H54 (cell line): ENCODE data around the gene HCRT.
"Not testable (repeated sequence)": the region's sequence is repeated elsewhere in the genome, so short reads cannot be mapped to it uniquely, and the experiment has no call there.

Experiments
- DNase-seq: peaks from one replicate; pipeline ENCODE4 v3.0.0; 2011; ENCODE audit warnings: low spot score, mixed read lengths; ENCODE audit not compliant: insufficient read length
- FAIRE-seq: peaks from 3 replicates; lab custom pipeline; 2011; peaks lifted over from hg19 to GRCh38; lab: Jason Lieb, UNC
- POLR2A ChIP-seq: IDR thresholded peaks from 2 replicates; pipeline ENCODE4 v1.6.1; 2011; ENCODE audit warnings: low read depth, mild to moderate bottlenecking, low read length

HCRT gene

GRCh38 chr17:42190491-42191274 is 5.4 kb upstream of the HCRT start:
- DNase-seq, result no peak
- FAIRE-seq, result no peak
- no peak for TF ChIP-seq POLR2A

- DNase-seq, result no peak
- TF ChIP-seq POLR2A, result no peak
- no peak for FAIRE-seq
These were observed 4.4 kb upstream of the HCRT start for GRCh38 chr17:42189651-42189965.

GRCh38 chr17:42188749-42189650 is 3.7 kb upstream of the HCRT start:
- no peak for DNase-seq

GRCh38 chr17:42187833-42188232 is 2.6 kb upstream of the HCRT start:
- no peak for TF ChIP-seq POLR2A
- FAIRE-seq, result no peak

More at GRCh38 chr17:42188749-42189650, 3.7 kb upstream of the HCRT start:
- no peak for TF ChIP-seq POLR2A
- no peak for FAIRE-seq

GRCh38 chr17:42186191-42186590 is 939 bp upstream of the HCRT start:
- DNase-seq, FAIRE-seq: not testable (repeated sequence)

More at GRCh38 chr17:42187833-42188232, 2.6 kb upstream of the HCRT start:
- DNase-seq, result no peak

- no peak for DNase-seq
- no peak for FAIRE-seq
- no peak for TF ChIP-seq POLR2A
These were observed 324 bp upstream of the HCRT start for GRCh38 chr17:42185621-42185930.

- FAIRE-seq, result no peak
- TF ChIP-seq POLR2A, result no peak
- no peak for DNase-seq
These were observed 1.2 kb downstream of the HCRT start for GRCh38 chr17:42183741-42184711.

GRCh38 chr17:42182927-42183734 is 2.1 kb downstream of the HCRT start:
- FAIRE-seq, result no peak
- peak; percentile 89 for DNase-seq

GRCh38 chr17:42181851-42182207 is 3.4 kb downstream of the HCRT start:
- FAIRE-seq (no peak), DNase-seq (no peak)
- no peak for TF ChIP-seq POLR2A

More at GRCh38 chr17:42182927-42183734, 2.1 kb downstream of the HCRT start:
- no peak for TF ChIP-seq POLR2A

- TF ChIP-seq POLR2A, result no peak
- DNase-seq, result peak; percentile 38
- FAIRE-seq, result no peak
These were observed 4.1 kb downstream of the HCRT start, which contains the start of gene KCNH4 for GRCh38 chr17:42180922-42181850. Gene KCNH4, minus strand, starts transcription at chr17:42181142. Its CDS starts 197 bp downstream, at chr17:42180945.

GRCh38 chr17:42180411-42180921 is 4.8 kb downstream of the HCRT start:
- no peak for TF ChIP-seq POLR2A
- FAIRE-seq (no peak), DNase-seq (no peak)
